NCI-H69 (cell line): Measurements from ENCODE around the gene PJA2.
"Not testable (repeated sequence)": the region's sequence is repeated elsewhere in the genome, so short reads cannot be mapped to it uniquely, and the experiment has no call there.

Experiments
- DNase-seq: peaks from one replicate; lab custom pipeline; 2025; lab: John Stamatoyannopoulos, UW

Gene PJA2

GRCh38 chr5:109309326-109310063 lies 100.3 kb downstream of the PJA2 start:
- no peak for DNase-seq

- DNase-seq, result no peak
Observed at GRCh38 chr5:109307951-109308350, 101.8 kb downstream of the PJA2 start.

- DNase-seq, result no peak
Observed at GRCh38 chr5:109307456-109307855, 102.3 kb downstream of the PJA2 start.

GRCh38 chr5:109305352-109305751 lies 104.4 kb downstream of the PJA2 start:
- DNase-seq, result peak; percentile 8

- DNase-seq, result no peak
Observed at GRCh38 chr5:109304309-109304708, 105.5 kb downstream of the PJA2 start.

- DNase-seq, result no peak
Observed at GRCh38 chr5:109300367-109300766, 109.4 kb downstream of the PJA2 start.

GRCh38 chr5:109299557-109299956 lies 110.2 kb downstream of the PJA2 start:
- peak; percentile 27 for DNase-seq

- no peak for DNase-seq
Observed at GRCh38 chr5:109298794-109299193, 111.0 kb downstream of the PJA2 start.

- DNase-seq, result no peak
Observed at GRCh38 chr5:109297900-109298299, 111.9 kb downstream of the PJA2 start.

GRCh38 chr5:109291090-109291489 lies 118.7 kb downstream of the PJA2 start:
- DNase-seq, result no peak

- DNase-seq, result no peak
Observed at GRCh38 chr5:109290231-109290630, 119.5 kb downstream of the PJA2 start.

GRCh38 chr5:109286628-109287027 lies 123.1 kb downstream of the PJA2 start:
- not testable (repeated sequence) for DNase-seq
